GM23338 (cell line): ENCODE results near the gene CSDE1. TPM values are rescaled to one million over a fixed set of nuclear protein-coding genes. Genes with fewer than 3 reads are reported as not detected.

Experiments
- ATAC-seq: fragments of 200-7000 bp; cut with Tn5 transposase; 3 replicates; pipeline ENCODE4 v1.9.1; 2020
- DNase-seq: peaks from one replicate; pipeline ENCODE4 v3.0.0-alpha.2; 2015; ENCODE audit warnings: low spot score
- H2AFZ ChIP-seq: fragments of 200-600 bp; sonication (generic); 2 replicates; pipeline ENCODE4 v1.8.0; 2016; ENCODE audit warnings: antibody characterized with exemption, mild to moderate bottlenecking, moderate library complexity
- H3F3A ChIP-seq: fragments of 200-600 bp; sonication (generic); replicated peaks from 2 replicates; pipeline ENCODE4 v1.8.0; 2017; ENCODE audit warnings: antibody characterized with exemption, mixed run types, low read depth
- H3K27ac ChIP-seq: fragments of 200-600 bp; sonication (generic); 2 replicates; pipeline ENCODE4 v1.6.1; 2016; ENCODE audit warnings: low read depth
- H3K27me3 ChIP-seq: fragments of 200-600 bp; sonication (generic); 2 replicates; pipeline ENCODE4 v1.8.0; 2016; ENCODE audit warnings: mild to moderate bottlenecking, mixed run types, moderate library complexity; ENCODE audit not compliant: insufficient read depth
- H3K36me3 ChIP-seq: fragments of 200-600 bp; sonication (generic); 2 replicates; pipeline ENCODE4 v1.8.0; 2016; ENCODE audit warnings: mild to moderate bottlenecking; ENCODE audit not compliant: insufficient read depth
- H3K4me1 ChIP-seq: fragments of 200-600 bp; sonication (generic); 2 replicates; pipeline ENCODE4 v1.8.0; 2016; ENCODE audit warnings: mild to moderate bottlenecking, moderate library complexity; ENCODE audit not compliant: insufficient read depth
- H3K4me2 ChIP-seq: fragments of 200-600 bp; sonication (generic); 2 replicates; pipeline ENCODE4 v1.7.1; 2017; ENCODE audit warnings: mixed run types
- H3K4me3 ChIP-seq: fragments of 200-600 bp; sonication (generic); 2 replicates; pipeline ENCODE4 v1.6.1; 2016; ENCODE audit warnings: mixed run types
- H3K79me2 ChIP-seq: fragments of 200-600 bp; sonication (generic); replicated peaks from 2 replicates; pipeline ENCODE4 v1.8.0; 2017; ENCODE audit warnings: mild to moderate bottlenecking; ENCODE audit not compliant: insufficient read depth
- H3K9me2 ChIP-seq: fragments of 200-600 bp; sonication (generic); 2 replicates; pipeline ENCODE4 v1.8.0; 2017; ENCODE audit not compliant: insufficient read depth
- H4K20me1 ChIP-seq: fragments of 200-600 bp; sonication (generic); replicated peaks from 2 replicates; pipeline ENCODE4 v1.8.0; 2017; ENCODE audit warnings: mild to moderate bottlenecking; ENCODE audit not compliant: insufficient read depth
- H3K27ac Mint-ChIP-seq: 2 replicates; pipeline ENCODE4 v1.8.0; 2020; ENCODE audit warnings: inconsistent platforms, mild to moderate bottlenecking, moderate library complexity, mixed read lengths
- H3K27me3 Mint-ChIP-seq: 3 replicates; pipeline ENCODE4 v1.8.0; 2022; ENCODE audit warnings: low read depth, mild to moderate bottlenecking, moderate library complexity, mixed read lengths, inconsistent platforms; ENCODE audit not compliant: insufficient read depth, poor library complexity
- H3K36me3 Mint-ChIP-seq: 3 replicates; pipeline ENCODE4 v1.8.0; 2021; ENCODE audit warnings: low read depth, mild to moderate bottlenecking, inconsistent platforms, moderate library complexity, mixed read lengths
- H3K4me1 Mint-ChIP-seq: 3 replicates; pipeline ENCODE4 v1.8.0; 2020; ENCODE audit warnings: mild to moderate bottlenecking, inconsistent platforms, mixed read lengths
- H3K4me3 Mint-ChIP-seq: 3 replicates; pipeline ENCODE4 v1.8.0; 2021; ENCODE audit warnings: moderate library complexity, mild to moderate bottlenecking, inconsistent platforms, mixed read lengths
- H3K9me3 Mint-ChIP-seq: 3 replicates; pipeline ENCODE4 v1.8.0; 2020; ENCODE audit warnings: moderate library complexity, mild to moderate bottlenecking, inconsistent platforms, mixed read lengths
- CREB1 ChIP-seq: fragments of 250-450 bp; sonication (Bioruptor Pico); IDR thresholded peaks from 2 replicates; pipeline ENCODE4 v1.5.0; 2020; ENCODE audit warnings: low read depth, mild to moderate bottlenecking, moderate library complexity
- EZH2 ChIP-seq: fragments of 200-600 bp; sonication (generic); IDR thresholded peaks from one replicate; pipeline ENCODE4 v1.8.0; 2017; ENCODE audit warnings: antibody characterized with exemption, mild to moderate bottlenecking, low read depth; ENCODE audit not compliant: unreplicated experiment
- EZH2phosphoT487 ChIP-seq: fragments of 200-600 bp; sonication (generic); IDR thresholded peaks from one replicate; pipeline ENCODE4 v1.8.1; 2018; ENCODE audit warnings: antibody characterized with exemption; ENCODE audit not compliant: unreplicated experiment
- JUNB ChIP-seq: IDR thresholded peaks from one replicate; pipeline ENCODE4 v1.6.1; 2016; ENCODE audit warnings: antibody characterized with exemption; ENCODE audit not compliant: unreplicated experiment
- NANOG ChIP-seq: IDR thresholded peaks from 2 replicates; pipeline ENCODE4 v1.6.1; 2016; ENCODE audit warnings: antibody characterized with exemption, borderline replicate concordance
- POLR2AphosphoS5 ChIP-seq: IDR thresholded peaks from 2 replicates; pipeline ENCODE4 v1.6.1; 2016; ENCODE audit warnings: antibody characterized with exemption, low read depth
- REST ChIP-seq: IDR thresholded peaks from one replicate; pipeline ENCODE4 v1.6.1; 2018; ENCODE audit warnings: antibody characterized with exemption; ENCODE audit not compliant: unreplicated experiment
- STAT1 ChIP-seq: IDR thresholded peaks from one replicate; pipeline ENCODE4 v1.6.1; 2016; ENCODE audit warnings: antibody characterized with exemption; ENCODE audit not compliant: unreplicated experiment
- ZNF114 ChIP-seq: fragments of 250-450 bp; sonication (Bioruptor Pico); IDR thresholded peaks from 2 replicates; pipeline ENCODE4 v1.5.0; 2020; ENCODE audit warnings: mild to moderate bottlenecking, moderate library complexity
- ZNF331 ChIP-seq: fragments of 250-450 bp; sonication (Bioruptor Pico); IDR thresholded peaks from 2 replicates; pipeline ENCODE4 v1.5.0; 2020; ENCODE audit warnings: low read depth, mild to moderate bottlenecking, moderate library complexity
- ZNF462 ChIP-seq: fragments of 250-450 bp; sonication (Bioruptor Pico); IDR thresholded peaks from 2 replicates; pipeline ENCODE4 v1.5.0; 2020; ENCODE audit warnings: mild to moderate bottlenecking, moderate library complexity
- polyA plus RNA-seq: library from polyadenylated mRNA; unstranded; fragments of >200 nt; fragmentation: Nextera tagmentation; extraction: Ambion mirVana; gene quantifications from 2 replicates; pipeline ENCODE4 v1.2.1, GENCODE V29; 2016
- total RNA-seq: library from RNA; depleted of rRNA; stranded (reverse); fragments of >200 nt; shearing (Covaris generic); gene quantifications from 2 replicates; pipeline ENCODE4 v1.2.3, GENCODE V29; 2014
- TF ChIP-seq, protein P1 (sequence below): IDR thresholded peaks from 2 replicates; pipeline ENCODE4 v1.6.1; 2016; ENCODE audit warnings: antibody characterized with exemption
- TF ChIP-seq, protein P2 (sequence below), 2 experiments: fragments of 200-600 bp in 1 of 2; sonication (generic) in 1 of 2; conservative IDR thresholded peaks; 2 replicates each; pipeline versions ENCODE4 v1.5.1 to v1.6.1; 2016 to 2017; ENCODE audit warnings: antibody characterized with exemption in 2 of 2, low read depth in 2 of 2, mild to moderate bottlenecking in 2 of 2, moderate library complexity in 1 of 2

CSDE1 gene
- total and polyA plus RNA-seq, 2 experiments from 2014 or later: 214 to 1,054 TPM

DNA sequence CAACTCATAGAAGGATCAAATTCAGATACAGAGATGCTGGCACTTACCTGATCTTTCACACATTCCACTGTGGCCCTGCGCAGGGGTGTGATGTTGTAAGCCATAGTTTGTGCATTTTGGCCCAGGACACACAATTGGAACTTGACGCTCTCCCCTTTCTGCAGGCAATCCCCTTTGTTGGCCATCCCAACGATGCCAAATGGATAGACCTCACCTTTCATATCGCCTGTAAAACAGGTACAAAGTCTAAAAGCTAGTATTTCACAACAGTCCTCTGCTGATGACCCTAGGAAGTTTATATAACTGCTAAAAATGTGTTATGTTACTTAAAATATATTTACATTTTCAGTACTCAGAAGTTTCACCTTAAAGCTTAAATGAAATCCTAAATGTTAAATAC is 37.3 kb downstream of the CSDE1 start (continued):
- no peak for TF ChIP-seq REST
- TF ChIP-seq EZH2: no peak
- no peak for TF ChIP-seq JUNB
- TF ChIP-seq CREB1 (CRISPR knock-in tag): no peak

DNA sequence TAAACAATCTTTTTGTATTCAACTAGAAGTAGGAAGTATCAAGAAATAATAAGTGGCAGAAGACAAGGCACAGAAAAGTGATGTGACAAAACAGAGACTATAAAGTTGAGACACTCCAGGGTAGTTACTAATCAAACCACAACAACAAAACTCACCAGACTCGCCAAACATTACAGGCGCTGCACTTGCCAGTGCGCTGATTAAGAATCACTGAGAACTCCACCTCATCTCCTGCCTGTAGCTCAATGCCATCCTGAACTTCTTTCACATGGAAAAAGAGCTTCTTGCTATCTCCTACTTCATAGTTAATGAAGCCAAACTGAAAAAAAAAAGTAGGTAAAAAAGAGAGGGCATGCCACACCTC is 38.4 kb downstream of the CSDE1 start:
- peaks cover 11% of the 10 kb centered on the region for H3K4me1 ChIP-seq
- Mint-ChIP-seq H3K9me3 (no peaks in the 10 kb centered on the region), H3K27ac (peak overlapping the region; percentile 12; the same call in 1 of the 2 replicates), H3K4me3 (no peak overlapping the region), H3K36me3 (peaks cover 83% of the 10 kb centered on the region), H3K4me1 (peaks cover 5% of the 10 kb centered on the region), H3K27me3 (peaks cover 12% of the 10 kb centered on the region)
- DNase-seq (no peak), ATAC-seq (no peak)
- H3K9me2 ChIP-seq: no peaks in the 10 kb centered on the region
- H3K27me3 ChIP-seq: no peaks in the 10 kb centered on the region
- peaks cover 73% of the 10 kb centered on the region for H3K36me3 ChIP-seq
- H3K4me3 ChIP-seq: no peak overlapping the region
- peaks cover 7% of the 10 kb centered on the region; the same call in 1 of the 2 replicates for H4K20me1 ChIP-seq
- no peak overlapping the region for H3K27ac ChIP-seq
- H2AFZ ChIP-seq: no peak overlapping the region
- no peak overlapping the region for H3K4me2 ChIP-seq
- peaks cover 20% of the 10 kb centered on the region for H3K79me2 ChIP-seq
- H3F3A ChIP-seq: peaks cover 11% of the 10 kb centered on the region; the same call in 1 of the 2 replicates
- TF ChIP-seq, protein P1, sequence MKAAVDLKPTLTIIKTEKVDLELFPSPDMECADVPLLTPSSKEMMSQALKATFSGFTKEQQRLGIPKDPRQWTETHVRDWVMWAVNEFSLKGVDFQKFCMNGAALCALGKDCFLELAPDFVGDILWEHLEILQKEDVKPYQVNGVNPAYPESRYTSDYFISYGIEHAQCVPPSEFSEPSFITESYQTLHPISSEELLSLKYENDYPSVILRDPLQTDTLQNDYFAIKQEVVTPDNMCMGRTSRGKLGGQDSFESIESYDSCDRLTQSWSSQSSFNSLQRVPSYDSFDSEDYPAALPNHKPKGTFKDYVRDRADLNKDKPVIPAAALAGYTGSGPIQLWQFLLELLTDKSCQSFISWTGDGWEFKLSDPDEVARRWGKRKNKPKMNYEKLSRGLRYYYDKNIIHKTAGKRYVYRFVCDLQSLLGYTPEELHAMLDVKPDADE: no peak
- no peak for TF ChIP-seq ZNF114 (CRISPR knock-in tag)
- TF ChIP-seq ZNF331: no peak
- TF ChIP-seq POLR2AphosphoS5: no peak
- TF ChIP-seq JUNB: no peak
- TF ChIP-seq, protein P2, sequence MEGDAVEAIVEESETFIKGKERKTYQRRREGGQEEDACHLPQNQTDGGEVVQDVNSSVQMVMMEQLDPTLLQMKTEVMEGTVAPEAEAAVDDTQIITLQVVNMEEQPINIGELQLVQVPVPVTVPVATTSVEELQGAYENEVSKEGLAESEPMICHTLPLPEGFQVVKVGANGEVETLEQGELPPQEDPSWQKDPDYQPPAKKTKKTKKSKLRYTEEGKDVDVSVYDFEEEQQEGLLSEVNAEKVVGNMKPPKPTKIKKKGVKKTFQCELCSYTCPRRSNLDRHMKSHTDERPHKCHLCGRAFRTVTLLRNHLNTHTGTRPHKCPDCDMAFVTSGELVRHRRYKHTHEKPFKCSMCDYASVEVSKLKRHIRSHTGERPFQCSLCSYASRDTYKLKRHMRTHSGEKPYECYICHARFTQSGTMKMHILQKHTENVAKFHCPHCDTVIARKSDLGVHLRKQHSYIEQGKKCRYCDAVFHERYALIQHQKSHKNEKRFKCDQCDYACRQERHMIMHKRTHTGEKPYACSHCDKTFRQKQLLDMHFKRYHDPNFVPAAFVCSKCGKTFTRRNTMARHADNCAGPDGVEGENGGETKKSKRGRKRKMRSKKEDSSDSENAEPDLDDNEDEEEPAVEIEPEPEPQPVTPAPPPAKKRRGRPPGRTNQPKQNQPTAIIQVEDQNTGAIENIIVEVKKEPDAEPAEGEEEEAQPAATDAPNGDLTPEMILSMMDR (conservative IDR thresholded peaks at IDR 0.05; ENCODE audit: low read depth in 2 of 2): no peak
- TF ChIP-seq ZNF462: no peak
- TF ChIP-seq CREB1 (CRISPR knock-in tag): no peak
- no peak for TF ChIP-seq NANOG
- no peak for TF ChIP-seq STAT1
- no peak for TF ChIP-seq EZH2phosphoT487
